H1 (cell line): ENCODE data around the gene ATP4A. TPM values are rescaled to one million over a fixed set of nuclear protein-coding genes. Genes with fewer than 3 reads are reported as not detected.

Experiments used
- CEBPB ChIP-seq: IDR thresholded peaks from 2 replicates; pipeline ENCODE4 v1.6.1; 2012; ENCODE audit warnings: low read depth, low read length
- POLR2A ChIP-seq, 2 experiments: IDR thresholded peaks; 1 replicate in 1 of 2; 2 replicates in 1 of 2; pipeline ENCODE4 v1.6.1; 2011; ENCODE audit warnings: low read depth in 2 of 2, low read length in 2 of 2, mild to moderate bottlenecking in 2 of 2; ENCODE audit errors: control extremely low read depth in 1 of 2
- POU5F1 ChIP-seq: IDR thresholded peaks from 2 replicates; pipeline ENCODE4 v1.6.1; 2011; ENCODE audit warnings: low read depth, mild to moderate bottlenecking, low read length, moderate library complexity
- RXRA ChIP-seq: IDR thresholded peaks from 2 replicates; pipeline ENCODE4 v1.6.1; 2011; ENCODE audit warnings: low read depth, mild to moderate bottlenecking, low read length, moderate library complexity; ENCODE audit not compliant: insufficient read depth
- SIX5 ChIP-seq: IDR thresholded peaks from 2 replicates; pipeline ENCODE4 v1.6.1; 2011; ENCODE audit warnings: mild to moderate bottlenecking, low read depth, low read length
- SUZ12 ChIP-seq: fragments of 200-600 bp; sonication (generic); IDR thresholded peaks from 2 replicates; pipeline ENCODE4 v1.6.1; 2012; ENCODE audit warnings: mild to moderate bottlenecking, inconsistent platforms, low read length, moderate library complexity, mixed read lengths
- TBP ChIP-seq: IDR thresholded peaks from 2 replicates; pipeline ENCODE4 v1.6.1; 2011; ENCODE audit warnings: low read depth, low read length, improper control_type of control experiment
- ZNF274 ChIP-seq: IDR thresholded peaks from 2 replicates; pipeline ENCODE4 v1.7.0; 2012; ENCODE audit warnings: low read length, borderline replicate concordance; ENCODE audit errors: extremely low read depth
- polyA plus RNA-seq, 7 experiments: library from polyadenylated mRNA; depleted of rRNA in 3 of 7; stranded (reverse) in 5 of 7; unstranded in 2 of 7; fragments of >200 nt in 5 of 7; fragments of 200-250 nt in 2 of 7; gene quantifications; 1 replicate in 5 of 7; 2 replicates in 1 of 7; 4 replicates in 1 of 7; pipeline versions ENCODE4 v1.2.1 to v1.2.3, GENCODE V29; 2011 to 2013; ENCODE audit warnings: missing spikeins in 2 of 7, mixed read lengths in 2 of 7
- total RNA-seq: library from RNA; stranded (reverse); fragmentation: NEBNext Ultra II Directional; extraction: Animal tissue kit (Norgen Biotek cat#: 25700); gene quantifications from 2 replicates; pipeline ENCODE4 v1.2.1, GENCODE V29; 2021

Gene ATP4A
- total and polyA plus RNA-seq, 2 of the 8 experiments (the other 6 are each of a cell fraction or from before 2014, with no cell fraction given): 0.50 to 1.2 TPM

GRCh38 chr19:35529241-35530218 lies 33.9 kb downstream of the ATP4A start (continued):
- TF ChIP-seq RXRA (no peak), ZNF274 (no peak), POU5F1 (no peak), SUZ12 (no peak), POLR2A (IDR thresholded peaks at IDR 0.05; ENCODE audit: control extremely low read depth in 1 of 2, low read depth in 2 of 2, low read length in 2 of 2) (no peak), CEBPB (no peak), TBP (no peak), SIX5 (no peak)
